CD4-positive, alpha-beta memory T cell (primary cell): ENCODE data around the gene MRPL47. TPM values are rescaled to one million over a fixed set of nuclear protein-coding genes. Genes with fewer than 3 reads are reported as not detected.

Source experiments
- CTCF ChIA-PET: fragments of 350-600 bp; sonication (Branson Sonifier 250); formaldehyde crosslinking; loops from one replicate; lab custom pipeline; 2021; ENCODE audit warnings: inconsistent platforms; ENCODE audit not compliant: partially characterized antibody; lab: Charles Lee
- POLR2A ChIA-PET: fragments of 350-600 bp; sonication (Branson Sonifier 250); formaldehyde crosslinking; loops from one replicate; lab custom pipeline; 2021; ENCODE audit not compliant: partially characterized antibody; lab: Charles Lee
- DNase-seq, 5 donors: peaks; one replicate each; pipeline versions ENCODE4 v3.0.0 to v3.0.0-alpha.2; 2020 to 2022; ENCODE audit warnings: mixed read lengths in 1 of 5
- H3K27ac ChIP-seq: one replicate; pipeline ENCODE4 v1.7.0; 2013; ENCODE audit warnings: low read depth, low read length
- H3K27me3 ChIP-seq: 2 replicates; pipeline ENCODE4 v1.7.0; 2013; ENCODE audit warnings: mild to moderate bottlenecking, low read length, moderate library complexity; ENCODE audit not compliant: insufficient read depth
- H3K36me3 ChIP-seq: 2 replicates; pipeline ENCODE4 v1.7.0; 2013; ENCODE audit warnings: mild to moderate bottlenecking, low read length, moderate library complexity; ENCODE audit not compliant: insufficient read depth
- H3K4me1 ChIP-seq: 2 replicates; pipeline ENCODE4 v1.7.0; 2013; ENCODE audit warnings: mild to moderate bottlenecking, low read length, moderate library complexity; ENCODE audit not compliant: insufficient read depth
- H3K4me3 ChIP-seq, 2 donors: one replicate each; pipeline ENCODE4 v1.7.0; 2013; ENCODE audit warnings: low read length in 2 of 2, mild to moderate bottlenecking in 1 of 2
- H3K9me3 ChIP-seq, 2 donors: one replicate each; pipeline ENCODE4 v1.7.0; 2013; ENCODE audit warnings: low read length in 2 of 2, control low read depth in 1 of 2; ENCODE audit not compliant: control insufficient read depth in 1 of 2
- H3K27ac Mint-ChIP-seq, 7 donors: one replicate each; pipeline ENCODE4 v1.8.0; 2020 to 2021; ENCODE audit warnings: mixed read lengths in 7 of 7, mild to moderate bottlenecking in 6 of 7, inconsistent platforms in 3 of 7, moderate library complexity in 3 of 7
- H3K27me3 Mint-ChIP-seq, 2 donors: one replicate each; pipeline ENCODE4 v1.8.0; 2020 to 2021; ENCODE audit warnings: mixed read lengths in 2 of 2
- H3K36me3 Mint-ChIP-seq, 2 donors: one replicate each; pipeline ENCODE4 v1.8.0; 2020 to 2021; ENCODE audit warnings: mixed read lengths in 2 of 2, inconsistent platforms in 1 of 2, mild to moderate bottlenecking in 1 of 2
- H3K4me1 Mint-ChIP-seq, 4 donors: one replicate each; pipeline ENCODE4 v1.8.0; 2020 to 2021; ENCODE audit warnings: mixed read lengths in 4 of 4, mild to moderate bottlenecking in 1 of 4
- H3K4me3 Mint-ChIP-seq, 8 donors: one replicate each; pipeline ENCODE4 v1.8.0; 2020 to 2021; ENCODE audit warnings: mixed read lengths in 8 of 8, mild to moderate bottlenecking in 7 of 8, moderate library complexity in 6 of 8, inconsistent platforms in 3 of 8
- H3K9me3 Mint-ChIP-seq, 8 donors: one replicate each; pipeline ENCODE4 v1.8.0; 2020 to 2021; ENCODE audit warnings: mixed read lengths in 8 of 8, mild to moderate bottlenecking in 5 of 8, inconsistent platforms in 3 of 8, moderate library complexity in 1 of 8
- intact Hi-C: fragments of 100-400 bp; cut with micrococcal nuclease; formaldehyde crosslinking; loops from one replicate; pipeline ENCODE4 v1.15.1; 2023
- polyA plus RNA-seq, 2 donors: library from polyadenylated mRNA; unstranded; fragments of 300-500 nt; fragmentation: Illumina TruSeq; gene quantifications; one replicate each; pipeline ENCODE4 v1.2.3, GENCODE V29; 2021
- total RNA-seq, 2 experiments: library from RNA; stranded (reverse); gene quantifications; one replicate each; pipeline ENCODE4 v1.2.3, GENCODE V29; 2021

Gene MRPL47
- total and polyA plus RNA-seq, 4 experiments from 2014 or later, result 16.9 to 61.8 (median 32.6) TPM

DNA sequence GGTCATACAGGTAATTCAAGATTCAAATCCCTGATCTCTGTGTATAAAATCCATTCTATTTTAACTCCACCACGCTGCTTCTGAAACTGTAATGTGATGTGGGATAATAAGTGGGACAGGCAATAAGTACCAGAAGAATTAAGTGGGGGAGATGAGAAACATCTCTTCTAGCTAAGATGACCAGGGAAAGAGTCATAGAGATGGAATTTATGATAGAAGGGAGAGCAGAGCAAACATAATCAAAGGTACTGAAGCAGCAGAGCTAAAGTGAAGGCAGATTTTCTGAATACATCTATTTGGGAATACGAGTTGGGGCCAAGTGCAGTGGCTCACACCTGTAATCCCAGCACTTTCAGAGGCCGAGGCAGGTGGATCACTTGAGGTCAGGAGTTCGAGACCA, 4.9 kb downstream of the MRPL47 start:
- Histone ChIP-seq H3K36me3 (peaks cover 41% of the 10 kb centered on the region), H3K27me3 (no peaks in the 10 kb centered on the region), H3K4me1 (peaks cover 13% of the 10 kb centered on the region), H3K27ac (no peak overlapping the region), H3K4me3 (no peak overlapping the region), H3K9me3 (no peaks in the 10 kb centered on the region)
- H3K36me3 Mint-ChIP-seq, result peaks cover 27 to 67% of the 10 kb centered on the region in 2 donors
- intact Hi-C loops, result no loop called here
- POLR2A ChIA-PET, result interaction anchor here (1.3 kb wide), 1 partner anchor 54 kb away, joined by 4 read pairs; no protein-coding TSS in a partner anchor
- CTCF ChIA-PET, result interaction anchor here (0.5 kb wide), 1 partner anchor 166 kb away, joined by 3 read pairs; no protein-coding TSS in a partner anchor
- DNase-seq, result no peak
- peak overlapping the region in 2 of 7 donors; percentile 17 to 20 for H3K27ac Mint-ChIP-seq
- no peaks in the 10 kb centered on the region for H3K9me3 Mint-ChIP-seq
- H3K4me3 Mint-ChIP-seq, result no peak overlapping the region
- H3K4me1 Mint-ChIP-seq, result peaks cover 3 to 18% (median 13%) of the 10 kb centered on the region in 4 donors
- H3K27me3 Mint-ChIP-seq, result no peaks in the 10 kb centered on the region

DNA sequence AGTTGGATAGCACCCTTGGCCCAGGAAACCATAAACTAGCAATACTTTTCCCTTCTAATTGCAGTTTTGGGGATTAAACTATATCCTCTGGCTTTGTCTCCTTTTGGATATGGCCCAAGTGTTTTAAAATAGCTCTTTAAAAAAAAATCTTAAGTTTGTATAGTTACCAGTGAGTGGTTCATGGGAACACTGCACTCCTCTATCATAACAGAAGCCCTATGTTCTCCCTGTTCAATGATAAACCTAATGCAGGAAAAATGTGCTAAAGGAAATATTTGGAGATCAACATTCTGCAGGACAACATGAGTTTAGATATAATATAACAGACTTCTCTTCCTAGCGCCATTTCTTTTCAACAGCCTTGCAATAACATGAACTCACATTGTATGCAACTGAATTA, 13.1 kb downstream of the MRPL47 start:
- ChIA-PET CTCF (interaction anchor here (1.3 kb wide), 1 partner anchor 58 kb away, joined by 3 read pairs; no protein-coding TSS in a partner anchor), POLR2A (no interaction called here)
- Histone ChIP-seq H3K9me3 (no peaks in the 10 kb centered on the region), H3K27me3 (no peaks in the 10 kb centered on the region), H3K4me1 (no peaks in the 10 kb centered on the region), H3K27ac (no peak overlapping the region), H3K4me3 (no peak overlapping the region), H3K36me3 (peaks cover 60% of the 10 kb centered on the region)
- no peak for DNase-seq
- no peaks in the 10 kb centered on the region for H3K9me3 Mint-ChIP-seq
- H3K4me3 Mint-ChIP-seq, result no peak overlapping the region
- peak overlapping the region in 3 of 7 donors; percentile 3 to 63 (median 40) for H3K27ac Mint-ChIP-seq
- intact Hi-C loops, result no loop called here
- H3K4me1 Mint-ChIP-seq, result peaks cover 0 to 2% (median 0%) of the 10 kb centered on the region in 4 donors
- peaks cover 31 to 69% of the 10 kb centered on the region in 2 donors for H3K36me3 Mint-ChIP-seq
- no peaks in the 10 kb centered on the region for H3K27me3 Mint-ChIP-seq

DNA sequence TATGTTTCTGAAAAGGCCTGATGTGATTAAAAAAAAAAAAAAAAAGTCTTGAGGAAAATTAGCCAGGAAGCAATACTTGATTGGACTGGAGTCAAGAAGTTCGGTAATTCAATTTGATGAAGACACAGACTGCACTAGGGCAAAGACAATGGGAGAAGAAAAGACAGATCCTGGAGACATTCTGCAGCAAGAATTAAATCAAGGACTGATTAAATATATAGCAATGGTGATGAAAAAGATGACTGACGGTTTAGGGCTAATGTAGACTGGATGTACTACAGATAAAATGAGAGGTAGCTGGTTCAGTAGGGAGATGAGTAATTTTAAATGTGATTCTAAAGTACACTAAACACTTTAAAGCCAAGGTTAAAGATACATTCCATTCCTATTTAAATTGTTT, 13.8 kb downstream of the MRPL47 start:
- Mint-ChIP-seq H3K27me3 (no peaks in the 10 kb centered on the region), H3K9me3 (no peaks in the 10 kb centered on the region), H3K27ac (peak overlapping the region in 2 of 7 donors; percentile 26 to 40), H3K4me1 (peaks cover 0 to 2% (median 0%) of the 10 kb centered on the region in 4 donors), H3K36me3 (peaks cover 33 to 70% of the 10 kb centered on the region in 2 donors), H3K4me3 (no peak overlapping the region)
- DNase-seq, result no peak
- no peaks in the 10 kb centered on the region for H3K27me3 ChIP-seq
- CTCF ChIA-PET, result interaction anchor here (0.7 kb wide), 1 partner anchor 31 kb away, joined by 3 read pairs; no protein-coding TSS in a partner anchor
- peaks cover 63% of the 10 kb centered on the region for H3K36me3 ChIP-seq
- H3K27ac ChIP-seq, result no peak overlapping the region
- intact Hi-C loops, result no loop called here
- POLR2A ChIA-PET, result no interaction called here
- no peaks in the 10 kb centered on the region for H3K9me3 ChIP-seq
- no peak overlapping the region for H3K4me3 ChIP-seq
- H3K4me1 ChIP-seq, result no peaks in the 10 kb centered on the region

DNA sequence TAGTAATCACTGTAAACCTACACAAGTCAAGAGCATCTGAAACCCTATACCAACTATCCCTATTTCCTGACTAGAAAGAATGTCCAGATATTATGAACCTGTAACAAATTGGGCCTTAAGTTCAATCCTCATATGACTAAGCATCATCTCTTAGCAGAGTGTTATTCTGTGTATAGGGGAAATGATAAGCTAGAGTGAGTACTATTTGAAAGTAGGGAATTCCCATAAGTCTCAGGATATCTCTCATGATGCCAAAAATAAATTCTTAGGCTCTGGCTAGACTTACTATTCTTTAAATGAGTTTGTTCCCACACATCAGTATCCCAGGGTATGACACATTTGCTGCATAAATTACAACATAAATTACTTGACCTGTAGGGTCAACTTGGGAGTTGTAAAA, 15.3 kb downstream of the MRPL47 start:
- Histone ChIP-seq H3K27me3 (no peaks in the 10 kb centered on the region), H3K4me1 (no peaks in the 10 kb centered on the region), H3K36me3 (peaks cover 68% of the 10 kb centered on the region), H3K9me3 (no peaks in the 10 kb centered on the region), H3K4me3 (no peak overlapping the region), H3K27ac (no peak overlapping the region)
- intact Hi-C loops, result no loop called here
- Mint-ChIP-seq H3K27me3 (no peaks in the 10 kb centered on the region), H3K4me1 (peaks cover 0 to 2% (median 0%) of the 10 kb centered on the region in 4 donors), H3K27ac (peak overlapping the region in 3 of 7 donors; percentile 0 to 41 (median 18)), H3K36me3 (peaks cover 36 to 69% of the 10 kb centered on the region in 2 donors), H3K4me3 (no peak overlapping the region), H3K9me3 (no peaks in the 10 kb centered on the region)
- ChIA-PET POLR2A (no interaction called here), CTCF (no interaction called here)
- DNase-seq, result no peak

DNA sequence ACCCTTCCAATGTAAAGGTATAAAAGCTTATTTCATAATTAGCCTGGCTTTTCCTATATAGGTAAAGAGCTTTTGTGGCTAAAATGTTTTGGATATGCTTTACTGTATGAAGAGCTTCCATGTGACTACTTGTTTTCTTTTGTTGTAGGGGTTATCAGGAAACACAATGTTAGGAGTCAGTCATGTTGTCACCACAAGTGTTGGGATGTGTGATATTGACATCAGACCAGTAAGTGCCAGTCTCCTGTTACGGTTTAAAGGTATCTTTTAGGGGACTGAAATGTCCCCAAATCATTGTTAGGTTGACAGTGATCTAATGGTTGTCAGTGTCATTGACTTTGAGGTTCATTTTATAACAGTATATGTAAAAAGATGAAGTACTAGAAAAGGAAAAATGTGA, 23.4 kb downstream of the MRPL47 start:
- H3K27me3 ChIP-seq, result no peaks in the 10 kb centered on the region
- no peaks in the 10 kb centered on the region for H3K4me1 ChIP-seq
- Mint-ChIP-seq H3K4me3 (no peak overlapping the region), H3K36me3 (peaks cover 29 to 58% of the 10 kb centered on the region in 2 donors), H3K4me1 (no peaks in the 10 kb centered on the region), H3K27me3 (no peaks in the 10 kb centered on the region), H3K9me3 (no peaks in the 10 kb centered on the region), H3K27ac (no peak overlapping the region)
- intact Hi-C loops, result no loop called here
- ChIA-PET CTCF (no interaction called here), POLR2A (no interaction called here)
- H3K27ac ChIP-seq, result no peak overlapping the region
- no peak for DNase-seq
- no peak overlapping the region for H3K4me3 ChIP-seq
- no peaks in the 10 kb centered on the region for H3K9me3 ChIP-seq
- peaks cover 27% of the 10 kb centered on the region for H3K36me3 ChIP-seq

DNA sequence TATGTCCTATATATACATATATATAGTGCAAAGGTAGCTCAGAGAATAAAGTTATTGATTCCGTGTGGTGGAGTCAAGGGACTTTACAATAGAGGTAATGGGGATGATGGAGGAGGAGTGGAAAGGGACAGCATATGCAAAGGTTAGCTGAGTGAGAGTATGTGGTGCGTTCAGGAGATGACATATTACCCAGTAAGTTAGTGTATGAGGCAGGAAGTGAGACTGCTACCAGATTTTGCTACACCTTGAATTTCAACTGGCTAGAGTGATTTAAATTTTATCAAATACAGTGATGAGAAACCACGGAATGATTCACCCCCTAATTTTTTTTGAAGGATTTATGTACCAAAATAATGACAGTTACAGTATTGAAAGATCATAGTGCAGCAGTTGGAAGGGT, 38.9 kb downstream of the MRPL47 start:
- H3K27ac Mint-ChIP-seq, result peak overlapping the region in 3 of 7 donors; percentile 12 to 89 (median 38)
- ChIA-PET POLR2A (interaction anchor here (1.7 kb wide), 1 partner anchor 39 kb away, joined by 5 read pairs; the partner anchor contains the start of genes MRPL47 and NDUFB5), CTCF (interaction anchor here (1.1 kb wide), 1 partner anchor 239 kb away, joined by 3 read pairs; no protein-coding TSS in a partner anchor)
- intact Hi-C loops, result no loop called here
- no peaks in the 10 kb centered on the region for H3K9me3 Mint-ChIP-seq
- peaks cover 29% of the 10 kb centered on the region for H3K4me1 ChIP-seq
- peaks cover 0 to 2% of the 10 kb centered on the region in 2 donors for H3K27me3 Mint-ChIP-seq
- no peaks in the 10 kb centered on the region for H3K27me3 ChIP-seq
- peaks cover 3 to 18% of the 10 kb centered on the region in 2 donors for H3K36me3 Mint-ChIP-seq
- no peak overlapping the region for H3K27ac ChIP-seq
- peaks cover 5% of the 10 kb centered on the region for H3K36me3 ChIP-seq
- no peaks in the 10 kb centered on the region for H3K9me3 ChIP-seq
- peak overlapping the region in 2 of 8 donors; percentile 51 to 53 for H3K4me3 Mint-ChIP-seq
- no peak overlapping the region for H3K4me3 ChIP-seq
- peaks cover 26 to 41% (median 33%) of the 10 kb centered on the region in 4 donors for H3K4me1 Mint-ChIP-seq
- no peak for DNase-seq

DNA sequence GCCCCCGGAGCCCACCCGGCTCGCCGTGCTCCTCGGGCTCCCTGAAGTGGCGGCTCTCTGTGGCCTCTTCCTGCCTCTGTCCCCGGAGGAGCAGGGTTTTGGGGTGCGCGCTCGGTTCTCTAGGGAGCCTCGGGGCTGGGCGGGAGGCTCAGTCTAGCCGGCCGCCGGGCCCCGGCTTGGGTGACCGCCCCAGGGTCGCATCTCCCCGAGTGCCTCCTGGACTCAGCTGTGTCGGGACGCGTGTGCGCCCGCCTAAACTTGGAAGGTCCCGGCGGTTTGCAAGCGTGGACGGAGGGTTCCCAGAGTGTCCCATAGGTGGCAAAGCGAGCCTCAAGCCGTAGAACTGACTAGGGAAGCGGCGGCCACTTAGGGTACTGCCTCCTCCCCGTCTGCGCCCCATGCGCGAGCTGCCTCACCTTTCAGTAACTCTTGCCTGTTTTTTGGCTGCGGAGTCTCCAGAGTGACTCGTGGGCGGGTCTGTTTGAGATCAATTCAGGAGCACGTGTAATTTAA, 41.1 kb downstream of the MRPL47 start:
- ChIA-PET POLR2A (interaction anchor here (0.6 to 1.9 kb wide), 7 partner anchors 19 to 492 kb away, joined by 4 to 12 read pairs (median 4); partner anchors contain the start of genes MRPL47, NDUFB5, PIK3CA and USP13), CTCF (interaction anchor here (1.2 to 1.9 kb wide), 3 partner anchors 86 to 417 kb away, joined by 3 to 5 read pairs (median 4); partner anchors contain the start of gene USP13)
- Histone ChIP-seq H3K9me3 (no peaks in the 10 kb centered on the region), H3K27ac (peak overlapping the region; percentile 58), H3K4me1 (peaks cover 29% of the 10 kb centered on the region), H3K4me3 (peak overlapping the region; percentile 67 to 76), H3K36me3 (no peaks in the 10 kb centered on the region), H3K27me3 (no peaks in the 10 kb centered on the region)
- Mint-ChIP-seq H3K27me3 (peaks cover 0 to 4% of the 10 kb centered on the region in 2 donors), H3K4me3 (peak overlapping the region; percentile 95 to 100 (median 99)), H3K4me1 (peaks cover 23 to 38% (median 29%) of the 10 kb centered on the region in 4 donors), H3K27ac (peak overlapping the region; percentile 81 to 94 (median 87)), H3K36me3 (peaks cover 0 to 7% of the 10 kb centered on the region in 2 donors), H3K9me3 (no peaks in the 10 kb centered on the region)
- intact Hi-C loops, result loop anchor here (1.0 to 2.0 kb wide), 2 partner anchors 416 to 493 kb away; partner anchors contain the start of gene ZMAT3
- DNase-seq, result peak; percentile 58 to 80 (median 64)
